ENCODE measurements around the gene PHEX.

PHEX gene

GRCh38 chrX:22032506-22032905 is 381 bp downstream of the PHEX start:
- DNase-seq (ENCODE audit: low read depth in 1 of 2, low spot score in 1 of 2), result no peak
- Histone ChIP-seq H3K4me3 (replicated peaks; ENCODE audit: insufficient read depth, low read length) (no peak overlapping the region), H3K27ac (replicated peaks) (no peak overlapping the region), H3K27me3 (ENCODE audit: insufficient read depth, poor library complexity, severe bottlenecking) (no peaks in the 10 kb centered on the region)
- TF ChIP-seq POLR2AphosphoS5 (IDR thresholded peaks at IDR 0.05; ENCODE audit: low read depth) (no peak), SPI1 (IDR thresholded peaks at IDR 0.05; ENCODE audit: borderline replicate concordance, low read depth) (no peak), GABPA (IDR thresholded peaks at IDR 0.05; ENCODE audit: low read depth) (no peak), CTCF (IDR thresholded peaks at IDR 0.05; ENCODE audit: insufficient read depth, low read length) (no peak), REST (IDR thresholded peaks at IDR 0.05; ENCODE audit: insufficient replicate concordance, low read depth) (no peak)

- TF ChIP-seq SPI1 (IDR thresholded peaks at IDR 0.05; ENCODE audit: borderline replicate concordance, low read depth), result no peak
- no peak for TF ChIP-seq REST (IDR thresholded peaks at IDR 0.05; ENCODE audit: insufficient replicate concordance, low read depth)
- no peak for TF ChIP-seq POLR2AphosphoS5 (IDR thresholded peaks at IDR 0.05; ENCODE audit: low read depth)
- TF ChIP-seq GABPA (IDR thresholded peaks at IDR 0.05; ENCODE audit: low read depth), result no peak
- TF ChIP-seq CTCF (IDR thresholded peaks at IDR 0.05; ENCODE audit: insufficient read depth, low read length), result no peak
- DNase-seq (ENCODE audit: low read depth in 1 of 2, low spot score in 1 of 2), result no peak
- no peak overlapping the region for H3K27ac ChIP-seq (replicated peaks)
- H3K4me3 ChIP-seq (replicated peaks; ENCODE audit: insufficient read depth, low read length), result no peak overlapping the region
- H3K27me3 ChIP-seq (ENCODE audit: insufficient read depth, poor library complexity, severe bottlenecking), result no peaks in the 10 kb centered on the region
Measured at GRCh38 chrX:22033818-22034217, 1.7 kb downstream of the PHEX start.

GRCh38 chrX:22035236-22035635 is 3.1 kb downstream of the PHEX start:
- Histone ChIP-seq H3K27ac (replicated peaks) (no peak overlapping the region), H3K4me3 (replicated peaks; ENCODE audit: insufficient read depth, low read length) (no peak overlapping the region), H3K27me3 (ENCODE audit: insufficient read depth, poor library complexity, severe bottlenecking) (no peaks in the 10 kb centered on the region)
- TF ChIP-seq SPI1 (IDR thresholded peaks at IDR 0.05; ENCODE audit: borderline replicate concordance, low read depth) (no peak), GABPA (IDR thresholded peaks at IDR 0.05; ENCODE audit: low read depth) (no peak), REST (IDR thresholded peaks at IDR 0.05; ENCODE audit: insufficient replicate concordance, low read depth) (no peak), POLR2AphosphoS5 (IDR thresholded peaks at IDR 0.05; ENCODE audit: low read depth) (no peak), CTCF (IDR thresholded peaks at IDR 0.05; ENCODE audit: insufficient read depth, low read length) (no peak)
- no peak for DNase-seq (ENCODE audit: low read depth in 1 of 2, low spot score in 1 of 2)
